ENCODE measurements around the gene CPA1.

The CPA1 gene

GRCh38 chr7:130362251-130362816, 18.0 kb upstream of the CPA1 start:
- H3K27ac ChIP-seq, result no peak overlapping the region
- peaks cover 13 to 30% (median 25%) of the 10 kb centered on the region in 11 experiments; a peak in 21 of 22 replicates for H3K9me3 ChIP-seq (replicated peaks in 1 of 11)
- H3K4me1 ChIP-seq, result peaks cover 0 to 1% (median under 1%) of the 10 kb centered on the region in 10 experiments; a peak in 7 of 20 replicates
- H3K4me3 ChIP-seq, result no peak overlapping the region
- H3K4me2 ChIP-seq, result no peak overlapping the region
- H3K27me3 ChIP-seq, result no peaks in the 10 kb centered on the region
- TF ChIP-seq Cebpa-rat (IDR thresholded peaks at IDR 0.05), result no peak
- H3K9ac ChIP-seq, result no peak overlapping the region
- H4K20me1 ChIP-seq, result no peaks in the 10 kb centered on the region
- no peaks in the 10 kb centered on the region for H3K36me3 ChIP-seq

- Histone ChIP-seq H3K4me3 (no peak overlapping the region), H3K4me1 (no peaks in the 10 kb centered on the region), H3K27me3 (no peaks in the 10 kb centered on the region), H3K9me3 (replicated peaks in 1 of 11) (peaks cover 13 to 30% (median 25%) of the 10 kb centered on the region in 11 experiments; a peak in 21 of 22 replicates), H4K20me1 (no peaks in the 10 kb centered on the region), H3K4me2 (no peak overlapping the region), H3K27ac (no peak overlapping the region), H3K36me3 (no peaks in the 10 kb centered on the region), H3K9ac (no peak overlapping the region)
- TF ChIP-seq Cebpa-rat (IDR thresholded peaks at IDR 0.05), result no peak
These were observed 17.1 kb upstream of the CPA1 start for GRCh38 chr7:130363026-130363847.

DNA sequence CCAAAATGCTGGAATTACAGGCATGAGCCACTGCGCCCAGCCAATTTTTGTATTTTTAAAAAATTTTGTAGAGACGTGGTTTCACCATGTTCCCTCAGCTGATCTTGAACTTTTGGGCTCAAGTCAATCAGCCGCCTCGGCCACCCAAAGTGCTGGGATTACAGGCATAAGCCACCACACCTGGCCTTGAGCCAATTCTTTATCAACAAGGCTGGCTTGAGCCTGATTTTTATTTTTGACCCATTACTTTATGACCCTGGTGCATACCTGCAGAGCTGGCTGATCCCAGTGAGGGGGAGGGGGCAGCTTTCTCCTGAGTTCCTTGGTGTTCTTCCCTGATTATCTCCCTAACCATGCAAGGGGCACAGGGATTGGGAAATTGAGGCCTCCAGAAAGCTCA, 15.8 kb upstream of the CPA1 start:
- Histone ChIP-seq H4K20me1 (no peaks in the 10 kb centered on the region), H3K4me3 (no peak overlapping the region), H3K4me2 (no peak overlapping the region), H3K4me1 (peaks cover 0 to 10% (median 4%) of the 10 kb centered on the region in 10 experiments; a peak in 9 of 20 replicates), H3K27ac (no peak overlapping the region), H3K9ac (no peak overlapping the region), H3K36me3 (no peaks in the 10 kb centered on the region), H3K9me3 (replicated peaks in 1 of 11) (peaks cover 3 to 20% (median 15%) of the 10 kb centered on the region in 11 experiments; a peak in 21 of 22 replicates), H3K27me3 (no peaks in the 10 kb centered on the region)
- TF ChIP-seq Cebpa-rat (IDR thresholded peaks at IDR 0.05), result no peak

- Histone ChIP-seq H3K27ac (no peak overlapping the region), H3K27me3 (no peaks in the 10 kb centered on the region), H3K4me3 (no peak overlapping the region), H3K9me3 (replicated peaks in 1 of 11) (peaks cover 0 to 14% (median 8%) of the 10 kb centered on the region in 11 experiments; a peak in 18 of 22 replicates), H3K4me2 (no peak overlapping the region), H4K20me1 (no peaks in the 10 kb centered on the region), H3K4me1 (peaks cover 0 to 16% (median 4%) of the 10 kb centered on the region in 10 experiments; a peak in 9 of 20 replicates), H3K36me3 (no peaks in the 10 kb centered on the region), H3K9ac (no peak overlapping the region)
- no peak for TF ChIP-seq Cebpa-rat (IDR thresholded peaks at IDR 0.05)
These were observed 15.2 kb upstream of the CPA1 start for GRCh38 chr7:130365088-130365487.

DNA sequence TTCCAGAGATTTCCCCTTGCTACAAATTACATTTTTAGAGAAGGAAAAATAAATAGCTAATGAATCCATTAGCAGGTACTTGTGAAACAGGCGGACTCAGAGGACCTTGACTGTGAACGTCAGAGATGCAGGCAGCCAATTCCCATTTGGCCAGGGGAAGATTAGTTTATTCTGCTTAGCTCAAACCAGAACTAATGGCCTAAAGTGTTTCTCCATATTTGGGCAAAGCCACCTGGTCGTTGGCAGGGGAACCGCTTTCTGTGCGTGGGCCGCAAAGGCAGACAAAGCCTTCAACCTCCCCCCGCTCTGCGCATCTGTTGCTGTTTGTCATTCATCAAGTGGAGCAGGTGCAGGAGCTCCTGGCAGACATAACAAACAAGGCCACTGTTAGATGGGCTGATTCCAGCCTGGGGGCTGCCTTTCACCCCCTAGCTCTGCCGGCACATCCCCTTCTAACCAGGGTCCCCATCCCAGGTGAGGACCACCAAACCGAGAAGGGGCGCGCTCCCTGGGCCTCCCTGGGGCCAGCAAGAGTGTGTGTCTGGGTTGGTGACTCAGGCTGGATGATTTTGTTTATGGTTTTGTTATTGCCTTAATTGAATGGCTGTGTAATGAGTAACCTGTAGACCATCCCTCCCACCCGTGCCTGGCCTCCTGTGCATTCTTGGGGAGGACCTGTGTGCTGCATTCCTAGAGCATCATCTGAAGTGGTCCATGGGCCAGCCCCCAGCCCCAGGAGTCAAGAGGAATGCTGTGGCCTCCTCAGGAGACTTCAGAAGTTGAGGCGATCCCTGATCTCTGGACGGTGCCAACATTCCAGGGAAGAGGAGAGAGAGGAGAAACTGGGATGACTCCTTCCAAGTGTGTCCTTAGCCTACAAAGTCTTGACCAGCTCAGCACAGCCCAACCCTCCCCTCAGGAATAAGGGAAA, 14.5 kb upstream of the CPA1 start:
- TF ChIP-seq Cebpa-rat (IDR thresholded peaks at IDR 0.05), result no peak
- Histone ChIP-seq H4K20me1 (no peaks in the 10 kb centered on the region), H3K36me3 (no peaks in the 10 kb centered on the region), H3K4me2 (no peak overlapping the region), H3K27ac (no peak overlapping the region), H3K9ac (no peak overlapping the region), H3K9me3 (replicated peaks in 1 of 11) (peaks cover 0 to 7% (median 1%) of the 10 kb centered on the region in 11 experiments; a peak in 8 of 22 replicates), H3K4me1 (peaks cover 0 to 16% (median 4%) of the 10 kb centered on the region in 10 experiments; a peak in 9 of 20 replicates), H3K27me3 (no peaks in the 10 kb centered on the region), H3K4me3 (no peak overlapping the region)

- no peaks in the 10 kb centered on the region for H3K27me3 ChIP-seq
- no peak overlapping the region for H3K9ac ChIP-seq
- no peak overlapping the region for H3K27ac ChIP-seq
- peaks cover 0 to 16% (median 4%) of the 10 kb centered on the region in 10 experiments; a peak in 9 of 20 replicates for H3K4me1 ChIP-seq
- H3K4me3 ChIP-seq, result no peak overlapping the region
- H4K20me1 ChIP-seq, result no peaks in the 10 kb centered on the region
- H3K4me2 ChIP-seq, result no peak overlapping the region
- no peak for TF ChIP-seq Cebpa-rat (IDR thresholded peaks at IDR 0.05)
- H3K9me3 ChIP-seq (replicated peaks in 1 of 11), result no peaks in the 10 kb centered on the region; a peak in 1 of 22 replicates
- no peaks in the 10 kb centered on the region for H3K36me3 ChIP-seq
These were observed 13.7 kb upstream of the CPA1 start for GRCh38 chr7:130366564-130366963.

DNA sequence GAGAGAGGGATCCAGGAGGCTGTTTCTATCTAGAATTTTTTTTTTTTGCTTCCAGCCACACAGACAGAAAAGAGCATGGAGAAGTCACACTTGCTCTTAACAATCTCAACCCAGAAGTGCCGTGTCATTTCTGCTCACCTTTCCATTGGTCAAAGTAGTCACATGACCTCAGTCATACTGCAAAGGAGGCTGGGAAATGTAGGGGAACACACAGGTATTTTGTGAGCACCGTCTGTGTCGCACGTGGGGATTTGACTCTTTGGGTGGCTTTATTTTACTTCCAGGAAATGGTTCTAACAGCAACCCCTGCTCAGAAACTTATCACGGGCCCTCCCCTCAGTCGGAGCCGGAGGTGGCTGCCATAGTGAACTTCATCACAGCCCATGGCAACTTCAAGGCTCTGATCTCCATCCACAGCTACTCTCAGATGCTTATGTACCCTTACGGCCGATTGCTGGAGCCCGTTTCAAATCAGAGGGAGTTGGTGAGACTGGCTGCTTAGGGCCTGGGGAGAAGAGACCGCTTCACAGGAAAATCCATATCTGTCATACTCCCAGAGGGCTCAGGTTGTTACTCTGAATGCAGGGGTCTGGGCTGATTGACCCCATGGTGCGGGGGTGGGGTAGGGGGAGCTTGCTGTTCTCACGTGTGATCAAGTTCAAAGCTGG, 13.1 kb upstream of the CPA1 start:
- Histone ChIP-seq H3K27me3 (no peaks in the 10 kb centered on the region), H4K20me1 (no peaks in the 10 kb centered on the region), H3K4me2 (no peak overlapping the region), H3K36me3 (no peaks in the 10 kb centered on the region), H3K9me3 (replicated peaks in 1 of 11) (no peaks in the 10 kb centered on the region), H3K9ac (no peak overlapping the region), H3K27ac (no peak overlapping the region), H3K4me3 (no peak overlapping the region), H3K4me1 (peaks cover 0 to 16% (median 4%) of the 10 kb centered on the region in 10 experiments; a peak in 9 of 20 replicates)
- no peak for TF ChIP-seq Cebpa-rat (IDR thresholded peaks at IDR 0.05)

DNA sequence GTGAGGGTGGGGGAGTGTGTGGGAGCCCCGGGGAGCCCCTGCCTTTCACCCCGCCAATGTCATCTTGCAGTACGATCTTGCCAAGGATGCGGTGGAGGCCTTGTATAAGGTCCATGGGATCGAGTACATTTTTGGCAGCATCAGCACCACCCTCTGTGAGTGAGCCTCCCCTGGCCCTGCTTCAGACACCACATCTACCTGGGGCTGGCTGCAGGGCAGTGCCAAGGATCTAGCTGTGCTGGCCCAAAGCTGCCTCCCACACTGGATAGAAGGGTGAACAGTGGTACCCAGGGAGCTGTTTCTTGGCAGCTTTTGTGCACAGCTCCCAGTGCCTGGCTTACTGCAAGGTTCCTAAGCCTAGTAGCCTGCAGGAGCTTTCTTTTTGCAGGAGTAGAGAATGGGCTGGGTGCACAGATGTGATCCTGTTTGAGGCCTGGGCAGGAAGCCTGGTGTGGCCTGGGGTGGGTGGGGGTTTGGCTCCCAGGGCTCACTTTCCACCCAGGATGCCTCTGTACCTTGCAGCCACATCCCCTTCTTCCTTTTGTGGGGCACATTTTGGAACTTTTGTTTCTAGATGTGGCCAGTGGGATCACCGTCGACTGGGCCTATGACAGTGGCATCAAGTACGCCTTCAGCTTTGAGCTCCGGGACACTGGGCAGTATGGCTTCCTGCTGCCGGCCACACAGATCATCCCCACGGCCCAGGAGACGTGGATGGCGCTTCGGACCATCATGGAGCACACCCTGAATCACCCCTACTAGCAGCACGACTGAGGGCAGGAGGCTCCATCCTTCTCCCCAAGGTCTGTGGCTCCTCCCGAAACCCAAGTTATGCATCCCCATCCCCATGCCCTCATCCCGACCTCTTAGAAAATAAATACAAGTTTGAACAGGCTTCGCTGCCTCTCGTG, 12.2 kb upstream of the CPA1 start:
- Histone ChIP-seq H3K27ac (no peak overlapping the region), H3K9ac (no peak overlapping the region), H3K4me3 (no peak overlapping the region), H3K4me2 (no peak overlapping the region), H3K4me1 (peaks cover 0 to 16% (median 4%) of the 10 kb centered on the region in 10 experiments; a peak in 9 of 20 replicates), H3K36me3 (no peaks in the 10 kb centered on the region), H3K27me3 (no peaks in the 10 kb centered on the region), H4K20me1 (no peaks in the 10 kb centered on the region), H3K9me3 (replicated peaks in 1 of 11) (no peaks in the 10 kb centered on the region)
- TF ChIP-seq Cebpa-rat (IDR thresholded peaks at IDR 0.05), result no peak
